HepG2 (cell line): ENCODE data around the gene PPP1R12C. TPM values are rescaled to one million over a fixed set of nuclear protein-coding genes. Genes with fewer than 3 reads are reported as not detected.

Source experiments
- BCL6 ChIP-seq: IDR thresholded peaks from 2 replicates; pipeline ENCODE4 v1.6.1; 2016; ENCODE audit warnings: missing genetic modification reagents, missing compliant biosample characterization
- CEBPZ ChIP-seq: IDR thresholded peaks from 2 replicates; pipeline ENCODE4 v1.6.1; 2012; ENCODE audit warnings: low read length, improper control_type of control experiment
- ETV5 ChIP-seq: IDR thresholded peaks from 2 replicates; pipeline ENCODE4 v1.6.1; 2018; ENCODE audit warnings: missing biosample characterization, missing genetic modification reagents, inconsistent platforms, borderline replicate concordance
- IRF2 ChIP-seq: IDR thresholded peaks from 2 replicates; pipeline ENCODE4 v1.6.1; 2018; ENCODE audit warnings: missing genetic modification reagents, missing compliant biosample characterization
- KDM5B ChIP-seq: sonication (generic); formaldehyde crosslinking; IDR thresholded peaks from 2 replicates; pipeline ENCODE4 v1.4.0; 2020; ENCODE audit warnings: missing genetic modification reagents, mild to moderate bottlenecking, borderline replicate concordance
- NONO ChIP-seq, 2 experiments: fragments of 450-650 bp in 1 of 2; sonication (generic) in 1 of 2; formaldehyde crosslinking in 1 of 2; IDR thresholded peaks in 1 of 2; conservative IDR thresholded peaks in 1 of 2; 2 replicates each; pipeline versions ENCODE4 v1.6.1 to v1.8.0; 2017 to 2022; ENCODE audit warnings: mild to moderate bottlenecking in 1 of 2, missing genetic modification reagents in 1 of 2, moderate library complexity in 1 of 2
- RERE ChIP-seq: IDR thresholded peaks from 2 replicates; pipeline ENCODE4 v1.6.1; 2016; ENCODE audit warnings: low read depth, missing genetic modification reagents, missing compliant biosample characterization
- SP4 ChIP-seq: sonication (generic); formaldehyde crosslinking; IDR thresholded peaks from 2 replicates; pipeline ENCODE4 v1.8.1; 2023; ENCODE audit warnings: mild to moderate bottlenecking, missing genetic modification reagents
- SUZ12 ChIP-seq: fragments of 150-350 bp; IDR thresholded peaks from 2 replicates; pipeline ENCODE4 v1.6.1; 2014; ENCODE audit warnings: low read depth, low read length
- ZBTB3 ChIP-seq: sonication (generic); formaldehyde crosslinking; IDR thresholded peaks from 2 replicates; pipeline ENCODE4 v1.4.0; 2020; ENCODE audit warnings: low read depth, mild to moderate bottlenecking, moderate library complexity, missing genetic modification reagents, borderline replicate concordance
- ZNF296 ChIP-seq: sonication (generic); formaldehyde crosslinking; conservative IDR thresholded peaks from 2 replicates; pipeline ENCODE4 v1.5.0; 2020; ENCODE audit warnings: mild to moderate bottlenecking, missing genetic modification reagents
- ZNF441 ChIP-seq: sonication (generic); formaldehyde crosslinking; IDR thresholded peaks from 2 replicates; pipeline ENCODE4 v1.7.0; 2021; ENCODE audit warnings: missing genetic modification reagents, borderline replicate concordance
- ZNF446 ChIP-seq: sonication (generic); formaldehyde crosslinking; IDR thresholded peaks from 2 replicates; pipeline ENCODE4 v1.5.0; 2020; ENCODE audit warnings: mild to moderate bottlenecking, missing genetic modification reagents
- ZNF879 ChIP-seq: sonication (generic); formaldehyde crosslinking; IDR thresholded peaks from 2 replicates; pipeline ENCODE4 v1.8.1; 2023; ENCODE audit warnings: missing genetic modification reagents
- polyA plus RNA-seq, 8 experiments: library from polyadenylated mRNA; depleted of rRNA in 3 of 8; stranded (reverse) in 7 of 8; unstranded in 1 of 8; fragments of >200 nt; fragmentation: Illumina TruSeq in 4 of 8; extraction: Trizol in 4 of 8; gene quantifications; 2 replicates each; pipeline versions ENCODE4 v1.2.1 to v1.2.3, GENCODE V29; 2011 to 2016; ENCODE audit warnings: low read depth in 4 of 8, missing spikeins in 1 of 8, mixed read lengths in 1 of 8; ENCODE audit not compliant: insufficient read depth in 1 of 8
- total RNA-seq, 5 experiments: library from RNA; depleted of rRNA; stranded (reverse); fragments of >200 nt; fragmentation: Illumina TruSeq; extraction: Trizol; gene quantifications; 2 replicates each; pipeline ENCODE4 v1.2.3, GENCODE V29; 2016; ENCODE audit warnings: low read depth in 1 of 5
- TF ChIP-seq, protein P1 (sequence below): sonication (generic); formaldehyde crosslinking; IDR thresholded peaks from 2 replicates; pipeline ENCODE4 v1.5.0; 2020; ENCODE audit warnings: missing genetic modification reagents
- TF ChIP-seq, protein P2 (sequence below): sonication (generic); formaldehyde crosslinking; IDR thresholded peaks from 2 replicates; pipeline ENCODE4 v1.8.1; 2023; ENCODE audit warnings: mild to moderate bottlenecking, inconsistent platforms, moderate library complexity, missing genetic modification reagents, borderline replicate concordance

Gene PPP1R12C
- total and polyA plus RNA-seq, 2 of the 13 experiments (the other 11 are each of a cell fraction or from before 2014, with no cell fraction given), result 29.7 to 30.3 TPM

DNA sequence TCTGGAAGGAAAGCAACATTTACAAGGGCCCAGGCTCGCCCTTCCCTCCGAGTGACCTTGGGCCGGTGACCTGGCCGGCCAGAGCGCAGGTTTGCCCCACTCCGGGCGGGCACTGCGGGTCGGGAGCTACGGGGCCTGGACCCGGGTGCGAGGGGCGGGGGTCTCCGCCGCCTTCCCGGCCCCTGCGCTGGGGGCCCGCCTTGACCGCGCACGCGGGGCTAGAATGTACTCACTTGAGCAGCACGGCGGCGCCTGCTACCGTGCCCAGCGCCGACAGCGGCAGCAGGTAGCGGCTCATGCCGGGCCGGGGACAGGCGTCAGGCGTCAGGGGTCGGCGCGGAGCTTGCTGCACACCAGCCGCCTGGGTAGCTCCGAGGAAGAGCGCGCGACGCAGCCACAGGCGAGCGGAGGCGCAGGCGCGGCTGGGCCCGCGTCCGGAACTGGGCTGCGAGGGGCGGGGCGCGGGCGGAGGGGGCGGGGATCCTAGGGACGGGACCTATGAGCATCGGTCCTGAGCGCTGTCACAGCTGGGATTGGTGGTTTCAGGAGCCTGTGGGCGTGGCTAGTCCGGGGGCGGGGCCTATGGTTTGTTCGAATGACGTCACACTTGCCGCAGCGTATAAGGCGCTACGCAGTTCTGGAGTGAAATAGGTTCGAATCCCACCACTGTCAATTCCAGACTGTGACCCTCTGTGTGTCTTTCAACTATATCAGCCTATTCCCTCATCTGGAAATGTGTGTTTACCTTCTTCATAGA is 54.5 kb downstream of the PPP1R12C start, which contains the start of gene RDH13 (continued):
- TF ChIP-seq RERE (CRISPR knock-in tag) (no peak), IRF2 (CRISPR knock-in tag) (no peak), SP4 (peak; percentile 93), ZNF296 (CRISPR knock-in tag) (no peak), ZNF446 (CRISPR knock-in tag) (no peak), ZBTB3 (CRISPR knock-in tag) (no peak), NONO (IDR thresholded peaks at IDR 0.05) (no peak), NONO (CRISPR knock-in tag; conservative IDR thresholded peaks at IDR 0.05) (no peak), ZNF441 (no peak), SUZ12 (no peak), ZNF879 (CRISPR knock-in tag) (no peak), BCL6 (0 out of 2 replicates have a peak, but pooled peaks have one; percentile 0), ETV5 (CRISPR knock-in tag) (peak; percentile 73), KDM5B (CRISPR knock-in tag) (peak; percentile 32; the same call in 1 of the 2 replicates), CEBPZ (no peak)
- TF ChIP-seq, protein P1, sequence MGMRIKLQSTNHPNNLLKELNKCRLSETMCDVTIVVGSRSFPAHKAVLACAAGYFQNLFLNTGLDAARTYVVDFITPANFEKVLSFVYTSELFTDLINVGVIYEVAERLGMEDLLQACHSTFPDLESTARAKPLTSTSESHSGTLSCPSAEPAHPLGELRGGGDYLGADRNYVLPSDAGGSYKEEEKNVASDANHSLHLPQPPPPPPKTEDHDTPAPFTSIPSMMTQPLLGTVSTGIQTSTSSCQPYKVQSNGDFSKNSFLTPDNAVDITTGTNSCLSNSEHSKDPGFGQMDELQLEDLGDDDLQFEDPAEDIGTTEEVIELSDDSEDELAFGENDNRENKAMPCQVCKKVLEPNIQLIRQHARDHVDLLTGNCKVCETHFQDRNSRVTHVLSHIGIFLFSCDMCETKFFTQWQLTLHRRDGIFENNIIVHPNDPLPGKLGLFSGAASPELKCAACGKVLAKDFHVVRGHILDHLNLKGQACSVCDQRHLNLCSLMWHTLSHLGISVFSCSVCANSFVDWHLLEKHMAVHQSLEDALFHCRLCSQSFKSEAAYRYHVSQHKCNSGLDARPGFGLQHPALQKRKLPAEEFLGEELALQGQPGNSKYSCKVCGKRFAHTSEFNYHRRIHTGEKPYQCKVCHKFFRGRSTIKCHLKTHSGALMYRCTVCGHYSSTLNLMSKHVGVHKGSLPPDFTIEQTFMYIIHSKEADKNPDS (CRISPR knock-in tag), result no peak
- TF ChIP-seq, protein P2, sequence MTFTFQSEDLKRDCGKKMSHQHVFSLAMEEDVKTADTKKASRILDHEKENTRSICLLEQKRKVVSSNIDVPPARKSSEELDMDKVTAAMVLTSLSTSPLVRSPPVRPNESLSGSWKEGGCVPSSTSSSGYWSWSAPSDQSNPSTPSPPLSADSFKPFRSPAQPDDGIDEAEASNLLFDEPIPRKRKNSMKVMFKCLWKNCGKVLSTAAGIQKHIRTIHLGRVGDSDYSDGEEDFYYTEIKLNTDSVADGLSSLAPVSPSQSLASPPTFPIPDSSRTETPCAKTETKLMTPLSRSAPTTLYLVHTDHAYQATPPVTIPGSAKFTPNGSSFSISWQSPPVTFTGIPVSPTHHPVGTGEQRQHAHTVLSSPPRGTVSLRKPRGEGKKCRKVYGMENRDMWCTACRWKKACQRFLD (CRISPR knock-in tag), result no peak
